GM19467 (cell line): ENCODE measurements around the gene SMIM17.

Source experiments
- ATAC-seq: cut with Tn5 transposase; IDR thresholded peaks from one replicate; pipeline ENCODE4 v1.9.1; 2021; ENCODE audit warnings: mild to moderate bottlenecking, moderate library complexity; ENCODE audit not compliant: unreplicated experiment

Gene SMIM17

GRCh38 chr19:56642711-56643459 lies at the start of gene SMIM17:
Gene SMIM17 (plus strand): TSS chr19:56643159. CDS start chr19:56645668, 2,509 bp downstream.
- ATAC-seq: no peak

- ATAC-seq: no peak
Observed at GRCh38 chr19:56594446-56594782, 48.5 kb upstream of the SMIM17 start.

- ATAC-seq: peak; percentile 87
Observed at GRCh38 chr19:56594783-56595547, 48.0 kb upstream of the SMIM17 start, which contains the start of gene ZNF71. Gene ZNF71 (plus strand): TSS chr19:56595302. CDS start chr19:56601559, 6,257 bp downstream.

- no peak for ATAC-seq
Observed at GRCh38 chr19:56595548-56595899, 47.4 kb upstream of the SMIM17 start.

- no peak for ATAC-seq
Observed at GRCh38 chr19:56596676-56597075, 46.3 kb upstream of the SMIM17 start.

- ATAC-seq: no peak
Observed at GRCh38 chr19:56597696-56598095, 45.3 kb upstream of the SMIM17 start.

GRCh38 chr19:56601375-56601774 lies 41.6 kb upstream of the SMIM17 start:
- ATAC-seq: no peak

GRCh38 chr19:56603829-56604228 lies 39.1 kb upstream of the SMIM17 start:
- ATAC-seq: no peak

GRCh38 chr19:56608274-56608964 lies 34.5 kb upstream of the SMIM17 start:
- no peak for ATAC-seq

GRCh38 chr19:56611288-56611687 lies 31.7 kb upstream of the SMIM17 start:
- no peak for ATAC-seq

- ATAC-seq: no peak
Observed at GRCh38 chr19:56612737-56613136, 30.2 kb upstream of the SMIM17 start.

- ATAC-seq: no peak
Observed at GRCh38 chr19:56613639-56614038, 29.3 kb upstream of the SMIM17 start.

GRCh38 chr19:56617531-56617930 lies 25.4 kb upstream of the SMIM17 start:
- no peak for ATAC-seq

GRCh38 chr19:56619121-56619520 lies 23.8 kb upstream of the SMIM17 start:
- ATAC-seq: no peak

GRCh38 chr19:56622374-56622773 lies 20.6 kb upstream of the SMIM17 start:
- no peak for ATAC-seq

- ATAC-seq: no peak
Observed at GRCh38 chr19:56623006-56623405, 20.0 kb upstream of the SMIM17 start.

GRCh38 chr19:56625708-56626107 lies 17.3 kb upstream of the SMIM17 start:
- ATAC-seq: no peak

GRCh38 chr19:56633021-56633420 lies 9.9 kb upstream of the SMIM17 start:
- no peak for ATAC-seq

GRCh38 chr19:56637976-56638555 lies 4.9 kb upstream of the SMIM17 start:
- no peak for ATAC-seq

GRCh38 chr19:56639217-56639616 lies 3.7 kb upstream of the SMIM17 start:
- ATAC-seq: no peak

GRCh38 chr19:56643460-56643955 lies 549 bp downstream of the SMIM17 start:
- ATAC-seq: no peak
